Measurements from ENCODE around the gene CD4.

Gene CD4

GRCh38 chr12:6796576-6796975 lies 7.2 kb downstream of the CD4 start:
- H3K79me2 ChIP-seq (ENCODE audit: control insufficient read depth, low read length) = no peaks in the 10 kb centered on the region
- no peak overlapping the region for H3K27ac ChIP-seq (ENCODE audit: low read depth, low read length)
- no peak overlapping the region for H3K4me3 ChIP-seq (ENCODE audit: low read length)
- peaks cover 31% of the 10 kb centered on the region for H3K27me3 ChIP-seq (ENCODE audit: control insufficient read depth, low read length)
- no peaks in the 10 kb centered on the region for H3K9me2 ChIP-seq (replicated peaks; ENCODE audit: control insufficient read depth, low read length)
- H3K4me1 ChIP-seq (ENCODE audit: control insufficient read depth, low read length) = peaks cover 13% of the 10 kb centered on the region
- H3K4me2 ChIP-seq (ENCODE audit: low read length) = no peak overlapping the region
- no peaks in the 10 kb centered on the region for H3K9me3 ChIP-seq (ENCODE audit: control insufficient read depth, insufficient read depth, low read length)
- no peaks in the 10 kb centered on the region for H3K36me3 ChIP-seq (ENCODE audit: control insufficient read depth, low read length)
- H4K20me1 ChIP-seq (ENCODE audit: control insufficient read depth, insufficient read depth, low read depth, low read length) = no peaks in the 10 kb centered on the region
- TF ChIP-seq EZH2phosphoT487 (IDR thresholded peaks at IDR 0.05; ENCODE audit: borderline replicate concordance, low read length) = no peak
- no peak for TF ChIP-seq CTCF (IDR thresholded peaks at IDR 0.05; ENCODE audit: low read depth, low read length, poor library complexity, severe bottlenecking)
- H3F3A ChIP-seq (ENCODE audit: control insufficient read depth, insufficient read depth) = no peaks in the 10 kb centered on the region

DNA sequence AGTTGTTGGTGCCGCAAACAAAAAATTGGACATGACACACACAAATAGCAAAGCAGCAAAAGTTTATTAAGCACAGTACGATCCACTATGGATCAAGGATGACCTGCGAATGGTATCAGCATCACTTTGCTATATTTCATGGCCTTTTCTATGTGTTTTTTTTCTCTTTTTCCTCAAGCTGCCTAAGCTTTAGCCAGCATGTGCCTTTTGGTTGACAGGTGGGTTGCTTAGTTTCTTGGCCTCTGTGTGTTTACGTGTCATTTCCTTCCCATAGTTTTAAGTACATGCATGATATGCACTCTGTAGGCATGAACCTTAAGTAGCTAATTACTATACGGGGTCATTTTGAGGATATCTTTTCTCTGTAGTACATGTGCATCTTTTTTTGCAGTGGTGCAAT lies 9.8 kb downstream of the CD4 start:
- Histone ChIP-seq H3K79me2 (ENCODE audit: control insufficient read depth, low read length) (no peaks in the 10 kb centered on the region), H3K4me2 (ENCODE audit: low read length) (no peak overlapping the region), H3K4me3 (ENCODE audit: low read length) (no peak overlapping the region), H3K27me3 (ENCODE audit: control insufficient read depth, low read length) (peaks cover 13% of the 10 kb centered on the region), H3K27ac (ENCODE audit: low read depth, low read length) (no peak overlapping the region), H3F3A (ENCODE audit: control insufficient read depth, insufficient read depth) (no peaks in the 10 kb centered on the region), H3K4me1 (ENCODE audit: control insufficient read depth, low read length) (no peaks in the 10 kb centered on the region), H3K36me3 (ENCODE audit: control insufficient read depth, low read length) (no peaks in the 10 kb centered on the region), H3K9me2 (replicated peaks; ENCODE audit: control insufficient read depth, low read length) (no peaks in the 10 kb centered on the region), H4K20me1 (ENCODE audit: control insufficient read depth, insufficient read depth, low read depth, low read length) (no peaks in the 10 kb centered on the region), H3K9me3 (ENCODE audit: control insufficient read depth, insufficient read depth, low read length) (no peaks in the 10 kb centered on the region)
- TF ChIP-seq CTCF (IDR thresholded peaks at IDR 0.05; ENCODE audit: low read depth, low read length, poor library complexity, severe bottlenecking) (no peak), EZH2phosphoT487 (IDR thresholded peaks at IDR 0.05; ENCODE audit: borderline replicate concordance, low read length) (no peak)

DNA sequence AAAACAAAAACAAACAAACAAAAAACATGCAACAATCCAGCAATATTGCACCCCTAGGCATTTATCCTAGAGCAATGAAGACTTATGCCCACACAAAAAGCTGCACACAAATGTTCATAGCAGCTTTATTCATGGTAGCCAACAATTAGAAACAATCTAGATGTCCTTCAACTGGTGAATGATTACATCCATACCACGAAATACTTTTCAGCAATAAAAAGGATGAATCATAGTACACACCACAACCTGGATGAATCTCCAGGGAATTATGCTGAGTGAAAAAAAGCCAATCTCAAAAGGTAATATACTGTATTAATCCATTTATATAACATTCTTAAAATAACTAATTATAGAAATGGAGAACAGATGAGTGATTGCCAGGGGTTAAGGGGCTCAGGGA lies 17.8 kb downstream of the CD4 start:
- Histone ChIP-seq H3K4me3 (ENCODE audit: low read length) (no peak overlapping the region), H3K79me2 (ENCODE audit: control insufficient read depth, low read length) (no peaks in the 10 kb centered on the region), H3K9me2 (replicated peaks; ENCODE audit: control insufficient read depth, low read length) (no peaks in the 10 kb centered on the region), H4K20me1 (ENCODE audit: control insufficient read depth, insufficient read depth, low read depth, low read length) (no peaks in the 10 kb centered on the region), H3K4me1 (ENCODE audit: control insufficient read depth, low read length) (peaks cover 1% of the 10 kb centered on the region), H3K36me3 (ENCODE audit: control insufficient read depth, low read length) (no peaks in the 10 kb centered on the region), H3K4me2 (ENCODE audit: low read length) (no peak overlapping the region), H3K9me3 (ENCODE audit: control insufficient read depth, insufficient read depth, low read length) (no peaks in the 10 kb centered on the region), H3K27ac (ENCODE audit: low read depth, low read length) (no peak overlapping the region), H3K27me3 (ENCODE audit: control insufficient read depth, low read length) (peaks cover 5% of the 10 kb centered on the region), H3F3A (ENCODE audit: control insufficient read depth, insufficient read depth) (no peaks in the 10 kb centered on the region)
- TF ChIP-seq EZH2phosphoT487 (IDR thresholded peaks at IDR 0.05; ENCODE audit: borderline replicate concordance, low read length) (no peak), CTCF (IDR thresholded peaks at IDR 0.05; ENCODE audit: low read depth, low read length, poor library complexity, severe bottlenecking) (no peak)

GRCh38 chr12:6809056-6809455 lies 19.7 kb downstream of the CD4 start:
- H4K20me1 ChIP-seq (ENCODE audit: control insufficient read depth, insufficient read depth, low read depth, low read length) = no peaks in the 10 kb centered on the region
- TF ChIP-seq CTCF (IDR thresholded peaks at IDR 0.05; ENCODE audit: low read depth, low read length, poor library complexity, severe bottlenecking) = no peak
- no peak for TF ChIP-seq EZH2phosphoT487 (IDR thresholded peaks at IDR 0.05; ENCODE audit: borderline replicate concordance, low read length)
- H3K9me3 ChIP-seq (ENCODE audit: control insufficient read depth, insufficient read depth, low read length) = no peaks in the 10 kb centered on the region
- H3K79me2 ChIP-seq (ENCODE audit: control insufficient read depth, low read length) = no peaks in the 10 kb centered on the region
- no peaks in the 10 kb centered on the region for H3F3A ChIP-seq (ENCODE audit: control insufficient read depth, insufficient read depth)
- no peak overlapping the region for H3K27ac ChIP-seq (ENCODE audit: low read depth, low read length)
- H3K4me2 ChIP-seq (ENCODE audit: low read length) = no peak overlapping the region
- H3K27me3 ChIP-seq (ENCODE audit: control insufficient read depth, low read length) = peaks cover 19% of the 10 kb centered on the region
- H3K36me3 ChIP-seq (ENCODE audit: control insufficient read depth, low read length) = no peaks in the 10 kb centered on the region
- H3K9me2 ChIP-seq (replicated peaks; ENCODE audit: control insufficient read depth, low read length) = no peaks in the 10 kb centered on the region
- H3K4me3 ChIP-seq (ENCODE audit: low read length) = no peak overlapping the region
- peaks cover 15% of the 10 kb centered on the region for H3K4me1 ChIP-seq (ENCODE audit: control insufficient read depth, low read length)
